PC-3 (cell line): ENCODE measurements around the gene PFN1.

Experiments used
- EZH2 ChIP-seq: fragments of 300-600 bp; sonication (generic); IDR thresholded peaks from one replicate; pipeline ENCODE4 v1.6.1; 2017; ENCODE audit warnings: antibody characterized with exemption, mild to moderate bottlenecking, low read length; ENCODE audit not compliant: unreplicated experiment
- EZH2phosphoT487 ChIP-seq: fragments of 300-600 bp; sonication (generic); IDR thresholded peaks from 2 replicates; pipeline ENCODE4 v1.6.1; 2018; ENCODE audit warnings: mild to moderate bottlenecking, antibody characterized with exemption, low read length, borderline replicate concordance
- TF ChIP-seq, protein P1 (sequence below): fragments of 300-600 bp; sonication (generic); conservative IDR thresholded peaks from 2 replicates; pipeline ENCODE4 v1.5.1; 2017; ENCODE audit warnings: antibody characterized with exemption, low read depth, mild to moderate bottlenecking, low read length

DNA sequence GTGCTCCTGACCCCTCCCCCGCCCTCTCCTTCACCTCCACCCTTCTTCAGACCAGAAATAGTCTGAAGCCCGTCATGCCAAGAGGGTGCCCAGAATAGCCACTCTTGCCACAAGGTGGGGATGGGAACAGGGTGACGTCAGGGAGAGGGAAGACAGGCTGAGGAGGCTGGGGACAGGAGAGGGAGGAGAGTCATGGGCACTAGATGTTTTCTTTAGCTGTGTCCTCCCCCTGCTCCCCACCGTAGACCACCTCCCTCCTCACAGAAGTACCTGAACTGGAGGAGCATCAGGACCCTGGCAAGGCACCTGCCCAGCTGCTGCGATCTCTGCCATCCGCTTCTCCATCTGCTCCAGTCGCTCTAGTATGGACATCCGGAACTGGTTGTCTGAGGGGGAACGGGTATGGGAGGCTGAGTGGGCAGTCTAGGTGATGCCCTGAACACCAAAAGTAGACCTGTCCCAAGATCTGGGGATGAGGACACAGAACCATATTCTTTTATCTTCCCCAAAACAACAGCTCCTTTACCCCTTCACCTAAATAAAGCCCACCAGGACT is 25.9 kb upstream of the PFN1 start:
- TF ChIP-seq, protein P1, sequence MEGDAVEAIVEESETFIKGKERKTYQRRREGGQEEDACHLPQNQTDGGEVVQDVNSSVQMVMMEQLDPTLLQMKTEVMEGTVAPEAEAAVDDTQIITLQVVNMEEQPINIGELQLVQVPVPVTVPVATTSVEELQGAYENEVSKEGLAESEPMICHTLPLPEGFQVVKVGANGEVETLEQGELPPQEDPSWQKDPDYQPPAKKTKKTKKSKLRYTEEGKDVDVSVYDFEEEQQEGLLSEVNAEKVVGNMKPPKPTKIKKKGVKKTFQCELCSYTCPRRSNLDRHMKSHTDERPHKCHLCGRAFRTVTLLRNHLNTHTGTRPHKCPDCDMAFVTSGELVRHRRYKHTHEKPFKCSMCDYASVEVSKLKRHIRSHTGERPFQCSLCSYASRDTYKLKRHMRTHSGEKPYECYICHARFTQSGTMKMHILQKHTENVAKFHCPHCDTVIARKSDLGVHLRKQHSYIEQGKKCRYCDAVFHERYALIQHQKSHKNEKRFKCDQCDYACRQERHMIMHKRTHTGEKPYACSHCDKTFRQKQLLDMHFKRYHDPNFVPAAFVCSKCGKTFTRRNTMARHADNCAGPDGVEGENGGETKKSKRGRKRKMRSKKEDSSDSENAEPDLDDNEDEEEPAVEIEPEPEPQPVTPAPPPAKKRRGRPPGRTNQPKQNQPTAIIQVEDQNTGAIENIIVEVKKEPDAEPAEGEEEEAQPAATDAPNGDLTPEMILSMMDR: no peak
- TF ChIP-seq EZH2phosphoT487 (no peak), EZH2 (no peak)
